GM21447 (cell line): ENCODE results near the gene IKZF1.

Experiments
- ATAC-seq: cut with Tn5 transposase; IDR thresholded peaks from one replicate; pipeline ENCODE4 v1.9.1; 2021; ENCODE audit not compliant: unreplicated experiment

IKZF1 gene

DNA sequence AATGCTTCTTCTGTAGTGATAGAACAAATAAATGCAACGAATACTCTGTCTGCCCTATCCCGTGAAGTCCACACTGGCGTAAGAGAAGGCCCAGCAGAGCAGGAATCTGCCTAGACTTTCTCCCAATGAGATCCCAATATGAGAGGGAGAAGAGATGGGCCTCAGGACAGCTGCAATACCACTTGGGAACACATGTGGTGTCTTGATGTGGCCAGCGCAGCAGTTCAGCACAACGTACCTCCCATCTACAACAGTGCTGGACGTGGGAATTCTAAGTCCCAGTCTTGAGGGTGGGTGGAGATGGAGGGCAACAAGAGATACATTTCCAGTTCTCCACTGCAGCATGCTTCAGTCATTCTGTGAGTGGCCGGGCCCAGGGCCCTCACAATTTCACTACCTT lies 99.9 kb downstream of the IKZF1 start:
- no peak for ATAC-seq

DNA sequence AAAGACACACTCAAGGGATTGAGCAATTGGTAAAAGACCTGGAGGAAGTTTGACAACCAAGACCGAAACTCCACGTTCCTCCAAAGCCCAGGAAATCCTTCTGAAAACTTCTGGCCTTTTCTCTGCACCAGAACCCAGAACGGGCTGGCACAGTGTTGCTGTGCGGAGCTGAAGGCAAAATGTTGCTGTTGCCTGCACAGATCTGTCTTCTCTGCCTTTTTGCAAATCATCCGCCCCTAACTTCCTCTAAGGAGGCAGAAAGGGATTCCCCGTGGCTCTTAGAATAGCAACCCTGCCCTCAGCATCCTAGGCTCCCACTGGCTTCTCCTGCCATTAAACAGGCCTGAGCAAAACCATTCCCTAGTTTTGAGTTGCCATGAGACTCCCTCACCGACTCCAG lies 100.7 kb downstream of the IKZF1 start:
- ATAC-seq = peak; percentile 32

GRCh38 chr7:50406935-50407334 lies 102.4 kb downstream of the IKZF1 start:
- ATAC-seq = no peak

DNA sequence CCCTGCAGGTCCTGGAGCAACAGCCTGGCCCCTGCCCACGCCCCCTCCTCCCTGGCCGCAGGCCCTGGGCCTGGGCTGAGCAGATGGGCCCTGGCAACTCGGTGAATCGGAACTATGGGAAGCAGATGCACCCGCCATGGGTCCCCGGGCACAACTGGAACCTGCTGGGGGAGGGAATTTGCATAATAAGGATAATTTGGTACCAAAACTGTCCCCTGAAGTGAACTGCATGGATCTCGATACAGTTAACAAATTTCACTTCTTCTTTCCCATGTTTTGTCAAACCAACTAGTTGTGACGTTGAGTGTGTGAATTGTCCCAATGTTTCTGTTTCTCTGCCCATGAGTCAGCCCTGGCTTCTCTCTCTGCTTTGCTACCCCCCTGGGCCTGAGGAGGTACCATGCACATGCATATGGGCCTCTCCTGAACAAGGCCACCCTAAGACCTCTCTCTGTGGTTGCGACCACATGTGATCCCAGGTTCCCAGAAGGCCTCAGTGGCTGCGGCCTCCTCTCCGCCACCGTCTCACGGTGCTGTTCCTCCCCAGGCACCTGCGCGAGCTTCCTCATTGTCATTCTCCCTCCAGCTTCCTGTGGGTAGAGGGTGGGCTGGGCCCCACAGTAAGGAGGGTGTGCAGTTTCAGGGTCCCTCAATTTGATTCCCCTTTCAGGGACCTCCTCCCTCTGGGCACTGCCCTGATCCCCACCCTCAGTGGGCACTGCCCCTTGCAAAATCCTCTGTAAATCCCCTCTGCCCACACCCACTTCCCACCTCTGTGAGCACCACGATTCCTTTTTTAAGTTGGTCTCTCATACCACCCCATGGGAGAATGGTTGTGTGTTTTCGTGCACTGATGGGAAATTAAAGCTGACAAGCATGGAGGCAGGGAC lies 105.6 kb downstream of the IKZF1 start:
- peak; percentile 60 for ATAC-seq

DNA sequence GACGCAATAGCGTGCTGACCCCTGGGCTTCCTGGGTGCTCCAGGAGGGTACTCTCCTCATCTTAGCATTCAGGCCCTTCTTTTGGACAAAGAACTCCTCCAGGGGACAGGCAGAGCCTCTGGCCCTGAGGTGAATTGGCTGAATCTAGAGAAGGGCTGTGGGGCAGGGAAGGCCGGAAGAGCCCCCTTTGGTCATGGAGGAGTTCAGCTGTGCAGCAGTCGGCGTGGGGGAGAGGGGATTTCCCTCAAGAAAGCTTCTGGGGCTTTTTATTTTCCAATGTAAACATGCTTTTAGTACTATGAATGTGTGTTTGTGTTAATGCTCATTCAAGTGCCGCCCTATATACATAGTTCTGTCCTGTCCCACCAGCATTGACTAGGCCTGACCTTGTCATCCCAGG lies 106.8 kb downstream of the IKZF1 start:
- ATAC-seq = no peak

DNA sequence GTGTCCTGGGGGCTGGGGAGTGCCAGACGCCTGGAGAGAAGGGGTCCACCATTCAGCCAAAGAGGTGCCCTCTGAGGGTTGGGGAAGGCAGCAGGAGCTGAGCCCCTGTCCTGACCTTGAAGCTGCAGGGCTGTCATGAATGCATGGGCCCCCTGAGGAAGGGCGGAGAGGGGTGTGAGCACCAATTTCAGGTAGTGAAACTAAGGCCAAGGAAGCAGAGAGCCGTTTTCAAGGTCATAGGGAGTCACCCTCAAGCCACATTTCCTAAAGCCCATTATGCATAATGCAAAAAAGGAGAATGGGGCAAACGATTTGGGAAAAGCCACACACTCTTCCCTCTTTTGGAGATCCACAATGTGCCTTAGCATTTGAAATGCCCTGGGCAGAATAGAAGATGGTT lies 108.5 kb downstream of the IKZF1 start:
- ATAC-seq = no peak

DNA sequence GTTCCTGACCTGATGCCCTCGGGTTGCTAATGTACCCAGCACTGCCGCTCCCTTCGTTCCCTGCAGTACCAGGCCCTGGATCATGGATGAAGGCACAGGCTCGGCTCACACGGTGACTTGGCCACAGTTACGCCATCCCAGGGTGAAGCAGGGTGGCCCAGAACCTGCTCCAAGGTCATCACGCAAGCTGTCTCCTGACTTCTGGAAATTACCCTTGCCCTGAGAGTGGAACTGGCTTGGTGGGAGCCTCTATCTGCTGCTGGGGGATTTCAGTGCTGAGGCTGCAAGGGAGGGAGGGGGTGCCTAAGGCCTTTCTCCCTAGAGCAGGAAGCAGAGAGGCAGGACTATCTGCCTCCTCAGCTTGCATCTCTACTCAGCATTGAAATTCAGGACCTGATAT lies 109.0 kb downstream of the IKZF1 start:
- ATAC-seq = no peak

GRCh38 chr7:50415844-50416364 lies 111.4 kb downstream of the IKZF1 start:
- no peak for ATAC-seq

DNA sequence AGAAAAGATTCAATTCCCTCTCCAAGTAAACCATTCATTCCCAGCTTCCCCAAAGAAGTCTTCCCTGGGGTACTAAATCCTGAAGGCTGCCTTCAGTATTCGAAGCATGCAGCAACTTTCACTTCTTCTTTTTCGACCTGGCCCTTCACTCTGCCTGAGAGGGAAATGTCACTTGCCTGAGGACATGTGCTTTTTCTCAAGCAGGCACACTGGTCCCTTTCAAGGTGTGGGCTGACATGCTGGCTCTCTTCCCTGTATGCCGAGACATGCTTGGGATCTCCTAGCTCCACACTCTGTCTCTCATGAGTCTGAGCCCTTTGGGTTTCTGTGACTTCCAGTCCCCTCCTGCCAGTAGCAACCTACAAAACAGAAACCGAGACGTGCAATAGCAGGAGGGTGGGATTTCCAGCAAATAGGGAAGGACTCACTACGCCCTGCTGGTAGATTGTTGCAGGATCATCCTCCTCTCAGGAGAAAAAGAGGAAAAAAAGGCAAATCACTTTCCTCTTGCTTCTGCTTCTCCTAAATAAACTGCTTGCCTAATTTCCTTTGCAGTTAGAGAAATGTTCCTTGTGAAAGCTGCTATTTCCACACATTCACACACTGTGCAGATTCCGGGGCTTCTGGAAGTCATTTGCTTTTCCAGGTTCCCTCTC lies 112.1 kb downstream of the IKZF1 start:
- peak; percentile 83 for ATAC-seq

DNA sequence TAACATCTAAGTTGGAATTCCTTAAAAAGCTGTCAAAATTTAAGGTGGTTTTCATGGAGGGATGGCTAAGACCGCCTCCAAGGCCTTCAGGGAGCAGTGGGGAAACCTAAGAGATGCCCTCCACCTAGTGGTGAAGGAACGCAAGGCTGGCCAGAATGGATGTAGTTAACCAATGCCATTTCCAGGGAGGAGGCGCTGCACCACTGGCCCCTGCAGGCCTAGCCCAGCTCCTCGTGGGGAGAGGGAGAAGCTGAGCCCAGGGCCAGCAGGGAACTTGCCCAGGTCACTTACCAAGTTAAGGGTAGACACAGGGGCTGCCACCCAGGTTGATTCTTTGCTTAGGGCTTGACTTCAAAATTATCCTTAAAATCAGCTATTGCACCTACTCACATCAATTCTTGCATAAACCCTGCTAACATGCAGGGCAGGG lies 113.6 kb downstream of the IKZF1 start:
- ATAC-seq = peak; percentile 78

DNA sequence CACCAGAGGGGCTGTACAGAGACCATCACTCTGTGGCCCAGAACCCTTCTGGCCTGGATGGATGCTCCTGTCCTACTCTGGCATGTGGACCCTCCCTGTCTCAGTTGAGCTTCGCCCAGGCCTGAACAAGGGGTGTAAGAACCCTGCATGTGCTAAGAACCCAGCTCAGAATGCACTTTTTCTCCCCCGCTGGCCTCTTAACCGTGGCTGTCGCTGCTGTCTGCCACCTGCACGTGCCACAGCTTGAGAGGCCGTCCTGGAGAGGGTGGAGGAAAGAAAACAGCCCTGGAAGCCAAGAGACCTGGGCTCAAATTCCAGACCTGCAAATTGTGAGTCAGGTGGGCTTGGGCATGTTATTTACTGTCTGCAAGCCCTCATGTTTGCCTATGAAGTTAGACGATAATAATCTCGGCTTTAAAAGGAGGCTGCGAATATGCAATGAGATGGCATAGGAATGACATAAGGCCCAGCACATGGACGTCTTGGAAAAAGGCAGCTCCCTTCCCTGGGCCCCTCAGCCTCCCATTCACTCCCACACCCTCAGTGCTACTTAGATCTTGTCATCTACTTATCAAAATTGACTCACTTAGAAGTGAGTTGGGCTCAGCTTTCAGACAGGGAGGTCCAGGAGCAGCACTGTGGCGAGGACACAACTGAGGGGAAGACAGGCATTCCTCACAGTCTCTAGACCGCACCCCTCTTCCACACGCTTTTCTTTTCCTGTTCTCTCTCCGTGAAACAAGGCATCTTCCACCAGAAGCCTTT lies 114.2 kb downstream of the IKZF1 start:
- no peak for ATAC-seq

DNA sequence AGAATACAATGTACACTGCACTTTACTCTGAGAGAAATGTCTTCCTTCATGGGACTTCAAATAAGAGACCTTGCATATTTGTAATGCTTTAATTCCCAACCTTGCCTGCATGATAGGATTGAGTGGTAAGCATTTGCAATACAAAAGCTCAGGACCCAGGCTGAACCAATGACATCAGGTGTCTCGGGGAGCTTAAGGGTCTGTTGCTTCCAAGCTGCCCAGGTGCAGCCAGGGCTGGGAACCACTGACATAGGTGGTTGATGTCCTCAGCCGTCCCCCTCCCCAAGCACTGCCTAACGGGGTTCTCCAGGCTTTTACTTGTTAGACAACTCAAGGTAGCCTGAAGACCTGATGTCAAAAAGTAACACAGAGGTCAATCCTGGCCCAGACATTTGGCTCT lies 116.5 kb downstream of the IKZF1 start:
- ATAC-seq = no peak

- ATAC-seq = no peak
Observed at GRCh38 chr7:50422858-50423257, 118.3 kb downstream of the IKZF1 start.

GRCh38 chr7:50423860-50424259 lies 119.3 kb downstream of the IKZF1 start:
- no peak for ATAC-seq

- ATAC-seq = no peak
Observed at GRCh38 chr7:50425318-50425717, 120.8 kb downstream of the IKZF1 start.

GRCh38 chr7:50426280-50427045 lies 121.9 kb downstream of the IKZF1 start:
- no peak for ATAC-seq

GRCh38 chr7:50427518-50427917 lies 123.0 kb downstream of the IKZF1 start:
- no peak for ATAC-seq

DNA sequence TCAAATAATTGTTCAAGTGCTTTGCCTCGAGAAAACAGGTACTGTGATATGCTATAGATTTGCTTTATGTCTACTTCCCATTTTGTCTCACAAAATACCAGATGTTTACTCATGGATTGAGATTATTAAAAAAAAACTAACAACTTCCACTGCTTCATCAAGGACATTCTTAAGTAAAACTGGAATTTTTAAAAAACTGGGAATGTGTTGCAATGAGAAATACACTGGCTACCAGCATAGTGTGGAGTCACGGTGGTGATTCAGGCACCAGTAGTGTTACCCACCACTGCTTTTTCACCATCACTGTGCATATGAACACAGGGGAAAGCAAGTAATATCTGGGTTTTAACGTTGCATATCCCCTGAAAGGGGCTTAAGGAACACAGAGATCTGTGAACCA lies 124.4 kb downstream of the IKZF1 start:
- ATAC-seq = no peak

DNA sequence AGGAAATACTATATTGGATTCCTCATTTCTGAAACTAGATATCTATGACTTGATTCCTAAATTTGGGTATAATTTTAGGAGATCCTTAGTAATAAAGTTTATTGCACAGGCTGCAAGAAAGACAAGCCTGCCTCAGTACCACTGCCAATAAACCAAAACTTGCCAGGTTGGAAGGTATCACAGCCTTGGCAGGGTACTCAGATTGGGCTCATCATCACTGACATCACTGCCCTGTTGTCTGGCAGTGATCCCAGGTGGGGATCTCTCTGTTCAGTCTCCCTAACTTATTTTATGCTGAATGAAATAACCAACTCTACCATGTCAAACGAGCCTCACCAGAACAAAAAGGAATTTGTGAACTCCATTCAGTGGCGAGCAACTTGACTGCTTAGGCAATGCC lies 126.8 kb downstream of the IKZF1 start:
- ATAC-seq = no peak

GRCh38 chr7:50431722-50432305 lies 127.3 kb downstream of the IKZF1 start:
- no peak for ATAC-seq
